Astrocyte (in vitro differentiated cells and primary cell): ENCODE measurements around the gene ABCF3.

Experiments
- CTCF ChIP-seq: IDR thresholded peaks from 2 replicates; pipeline ENCODE4 v1.5.1; 2011; ENCODE audit warnings: low read depth, mild to moderate bottlenecking, inconsistent platforms, low read length, moderate library complexity; ENCODE audit not compliant: insufficient read depth
- EZH2 ChIP-seq: IDR thresholded peaks from 2 replicates; pipeline ENCODE4 v1.6.1; 2012; ENCODE audit warnings: mild to moderate bottlenecking, low read length, inconsistent platforms; ENCODE audit not compliant: insufficient read depth

- no peak for TF ChIP-seq CTCF
- no peak for TF ChIP-seq EZH2
These were observed 25.7 kb downstream of the ABCF3 start for GRCh38 chr3:184211718-184212117.
